GM12873 (cell line): Measurements from ENCODE around the gene CELF2.

Experiments used
- TF ChIP-seq, protein P1 (sequence below): IDR thresholded peaks from 2 replicates; pipeline ENCODE4 v1.5.1; 2012; ENCODE audit warnings: low read depth, mild to moderate bottlenecking, moderate library complexity, low read length, control low read depth; ENCODE audit not compliant: insufficient read depth; ENCODE audit errors: missing control alignments

CELF2 gene

DNA sequence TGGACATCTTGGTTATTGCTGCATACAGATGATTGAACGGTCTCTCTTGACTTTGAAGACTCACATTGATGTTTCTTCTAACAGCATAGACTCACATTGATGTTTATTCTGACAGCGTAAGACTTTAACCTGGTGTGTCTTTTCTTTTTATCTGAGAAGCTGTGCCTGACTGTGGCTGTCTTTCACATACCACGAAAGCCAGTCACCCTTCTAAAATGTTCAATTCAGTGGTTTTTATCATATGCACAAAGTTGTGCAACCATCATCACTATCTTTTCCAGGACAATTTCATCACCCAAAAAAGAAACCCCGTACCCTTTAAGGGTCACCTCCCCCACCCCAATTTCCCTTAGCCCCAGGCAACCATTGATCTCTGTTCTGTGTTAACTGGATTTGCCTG, 24.7 kb downstream of the CELF2 start:
- TF ChIP-seq, protein P1, sequence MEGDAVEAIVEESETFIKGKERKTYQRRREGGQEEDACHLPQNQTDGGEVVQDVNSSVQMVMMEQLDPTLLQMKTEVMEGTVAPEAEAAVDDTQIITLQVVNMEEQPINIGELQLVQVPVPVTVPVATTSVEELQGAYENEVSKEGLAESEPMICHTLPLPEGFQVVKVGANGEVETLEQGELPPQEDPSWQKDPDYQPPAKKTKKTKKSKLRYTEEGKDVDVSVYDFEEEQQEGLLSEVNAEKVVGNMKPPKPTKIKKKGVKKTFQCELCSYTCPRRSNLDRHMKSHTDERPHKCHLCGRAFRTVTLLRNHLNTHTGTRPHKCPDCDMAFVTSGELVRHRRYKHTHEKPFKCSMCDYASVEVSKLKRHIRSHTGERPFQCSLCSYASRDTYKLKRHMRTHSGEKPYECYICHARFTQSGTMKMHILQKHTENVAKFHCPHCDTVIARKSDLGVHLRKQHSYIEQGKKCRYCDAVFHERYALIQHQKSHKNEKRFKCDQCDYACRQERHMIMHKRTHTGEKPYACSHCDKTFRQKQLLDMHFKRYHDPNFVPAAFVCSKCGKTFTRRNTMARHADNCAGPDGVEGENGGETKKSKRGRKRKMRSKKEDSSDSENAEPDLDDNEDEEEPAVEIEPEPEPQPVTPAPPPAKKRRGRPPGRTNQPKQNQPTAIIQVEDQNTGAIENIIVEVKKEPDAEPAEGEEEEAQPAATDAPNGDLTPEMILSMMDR: no peak

DNA sequence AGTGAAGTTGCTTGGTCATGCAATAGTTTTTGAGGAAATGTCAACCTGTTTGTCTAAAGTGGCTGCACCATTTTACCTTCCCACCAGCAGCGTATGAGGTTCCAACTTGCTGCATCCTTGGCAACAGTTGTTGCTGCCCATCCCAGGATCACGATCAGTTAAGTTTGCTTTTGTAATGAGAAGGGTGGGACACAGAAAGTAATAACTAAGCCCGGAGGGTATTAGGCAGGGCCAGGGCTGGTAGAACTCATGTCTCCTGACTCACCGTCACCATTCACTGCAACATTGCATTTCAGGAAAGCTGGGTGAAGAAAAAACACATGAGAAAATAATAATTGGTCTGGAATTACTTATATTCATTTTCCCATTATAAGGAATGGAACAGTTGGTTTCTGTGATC, 25.4 kb downstream of the CELF2 start:
- TF ChIP-seq, protein P1: no peak

DNA sequence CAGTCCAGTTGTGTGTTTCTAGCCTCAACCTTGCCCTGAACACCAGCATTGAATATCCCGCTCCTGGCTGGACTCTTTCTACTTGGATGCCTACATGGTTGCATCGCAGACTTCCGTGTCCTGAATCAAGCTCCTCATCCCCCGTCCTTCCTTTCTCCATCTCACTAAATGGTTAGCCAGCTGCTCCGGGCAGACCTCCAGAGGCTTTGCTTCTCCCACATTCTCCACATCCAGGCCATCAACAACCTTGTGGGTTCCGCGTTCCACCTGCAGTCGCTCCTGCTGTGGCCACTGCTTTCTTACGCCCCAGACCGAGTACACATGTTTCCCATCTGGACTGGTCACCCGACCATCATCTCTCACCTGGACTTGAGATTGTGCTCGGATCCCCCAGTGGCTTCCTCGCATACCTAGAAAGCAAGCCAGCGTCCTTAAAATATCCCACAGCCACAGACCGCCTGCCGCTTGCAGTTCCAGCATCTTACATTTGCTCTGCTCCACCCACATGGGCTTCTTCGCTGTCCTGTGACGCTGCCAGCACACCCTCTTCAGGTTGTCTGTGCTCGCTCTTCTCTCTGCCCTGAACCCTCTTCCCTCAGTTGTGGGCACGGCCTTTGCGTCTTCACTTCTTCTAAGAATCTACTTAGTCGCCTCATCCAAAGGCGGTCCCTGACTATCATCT, 25.9 kb downstream of the CELF2 start:
- TF ChIP-seq, protein P1: no peak

DNA sequence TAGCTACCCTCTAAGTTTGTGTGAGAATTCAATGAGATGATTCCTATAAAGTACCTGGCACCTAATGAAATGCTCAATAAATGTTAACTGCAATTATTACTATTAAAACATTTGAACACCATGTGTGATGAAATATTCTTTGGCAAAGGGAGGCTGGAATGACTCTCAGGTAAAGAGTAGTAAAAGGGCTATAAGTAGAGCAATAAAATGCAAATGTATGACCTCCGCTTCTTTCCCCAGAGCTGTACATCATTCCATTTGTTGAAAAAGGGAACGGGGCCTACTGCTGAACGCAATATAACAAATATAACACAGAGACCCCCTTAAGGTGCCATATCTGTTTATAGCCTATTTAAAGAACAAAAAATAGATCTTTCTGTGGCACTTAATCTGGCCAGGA, 27.8 kb downstream of the CELF2 start:
- TF ChIP-seq, protein P1: no peak

DNA sequence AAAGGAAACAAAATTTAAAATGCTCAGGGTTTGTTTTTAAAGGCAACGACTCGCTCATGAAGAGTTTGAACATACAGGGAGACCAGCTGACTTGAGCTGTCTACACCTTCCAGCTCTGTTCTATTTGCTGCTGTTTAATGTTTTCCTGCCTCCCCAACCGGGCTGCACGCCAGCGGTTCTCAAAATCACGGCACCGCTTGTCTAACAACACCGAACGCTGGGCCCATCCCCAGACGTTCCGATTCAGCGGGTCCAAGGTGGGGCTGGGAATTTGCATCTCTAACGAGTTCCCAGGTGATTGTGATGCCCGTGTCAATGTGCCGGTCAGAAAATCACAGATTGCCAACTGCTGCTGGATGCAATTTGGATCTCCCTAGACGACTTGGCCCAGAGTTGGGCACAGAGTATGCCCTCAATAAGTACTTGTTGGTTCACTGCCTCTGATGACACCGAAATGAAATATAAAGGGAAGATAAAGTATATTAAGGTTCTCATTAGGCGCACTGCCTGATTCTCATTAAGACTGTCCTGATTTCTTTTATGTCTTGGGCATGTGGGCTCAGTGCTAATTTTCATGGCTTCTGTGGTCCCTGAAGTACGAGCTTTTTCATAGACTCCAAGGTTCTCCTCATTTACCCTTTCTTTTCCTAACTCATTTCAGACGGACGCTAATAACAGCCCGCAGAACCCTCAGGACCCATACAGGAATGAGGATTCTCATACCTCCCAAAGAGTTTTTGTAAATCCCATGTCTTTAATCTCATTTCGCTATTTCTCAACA, 28.5 kb downstream of the CELF2 start:
- TF ChIP-seq, protein P1: no peak

DNA sequence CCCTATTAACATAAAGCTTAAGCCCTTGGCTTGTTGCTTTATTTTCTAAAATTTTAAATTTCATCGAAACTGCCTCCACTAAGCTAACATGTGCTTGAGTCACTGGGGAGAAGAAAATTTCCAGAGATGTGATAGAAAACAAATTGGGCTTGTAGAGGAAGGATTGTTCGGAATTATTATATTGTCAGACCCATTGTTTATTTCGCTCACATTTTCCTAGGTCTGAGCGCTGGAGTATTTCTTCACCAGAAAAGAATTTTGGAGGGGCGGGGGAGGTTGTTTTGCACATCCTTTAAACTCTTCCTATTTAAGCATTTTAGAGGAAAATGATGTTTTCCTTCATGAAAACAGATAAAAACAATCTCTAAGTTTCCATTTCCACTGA, 29.1 kb downstream of the CELF2 start:
- TF ChIP-seq, protein P1: no peak

DNA sequence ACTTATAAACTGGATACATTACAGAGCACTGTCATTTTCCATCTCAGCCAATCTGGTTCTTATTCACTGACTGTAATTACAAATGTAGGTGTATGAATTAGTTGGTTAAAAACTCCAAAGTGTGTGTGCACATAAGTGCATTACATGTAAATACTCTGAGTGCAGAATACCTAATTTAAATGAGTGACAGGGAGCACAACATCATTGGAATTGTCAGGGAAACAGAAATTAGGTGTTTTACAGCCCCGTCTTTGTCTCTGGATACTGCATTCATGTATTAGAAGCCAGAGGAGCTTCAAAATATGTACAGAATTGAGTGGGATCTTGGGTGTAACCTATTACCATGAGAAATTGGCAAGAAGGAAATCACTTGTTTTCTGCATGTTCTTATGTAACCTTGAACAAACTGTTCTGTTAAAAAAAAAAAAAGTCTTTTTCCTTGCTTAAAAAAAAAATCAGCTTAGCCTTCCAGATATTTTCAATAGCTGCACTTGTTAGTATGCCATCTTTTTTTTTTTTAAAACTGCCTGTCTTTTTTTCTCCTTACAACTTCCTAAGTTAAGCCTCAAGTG, 31.1 kb downstream of the CELF2 start:
- TF ChIP-seq, protein P1: no peak
